SW 1271 (cell line): ENCODE results near the gene TBC1D20.
A peak's percentile ranks its signal among the peaks of the same experiment; 100 is the strongest.

Experiments
- DNase-seq, 2 experiments: peaks; one replicate each; lab custom pipeline; 2025; lab: John Stamatoyannopoulos, UW

TBC1D20 gene

GRCh38 chr20:420166-420620 lies 42.1 kb downstream of the TBC1D20 start:
- no peak for DNase-seq

- no peak for DNase-seq
These were observed 42.7 kb downstream of the TBC1D20 start for GRCh38 chr20:419556-420165.

- DNase-seq, result no peak
These were observed 43.4 kb downstream of the TBC1D20 start for GRCh38 chr20:418858-419365.

GRCh38 chr20:417801-418342 lies 44.5 kb downstream of the TBC1D20 start:
- DNase-seq, result no peak

GRCh38 chr20:416950-417800 lies 45.2 kb downstream of the TBC1D20 start:
- DNase-seq, result no peak

- no peak for DNase-seq
These were observed 46.5 kb downstream of the TBC1D20 start for GRCh38 chr20:415820-416322.

- no peak for DNase-seq
These were observed 48.2 kb downstream of the TBC1D20 start for GRCh38 chr20:414161-414560.

GRCh38 chr20:412081-412480 lies 50.3 kb downstream of the TBC1D20 start:
- DNase-seq, result no peak

GRCh38 chr20:409697-410559 lies 52.4 kb downstream of the TBC1D20 start:
- no peak for DNase-seq

GRCh38 chr20:408843-409696 lies 53.3 kb downstream of the TBC1D20 start:
- DNase-seq, result no peak

- DNase-seq, result peak; percentile 47 to 77
These were observed 54.1 kb downstream of the TBC1D20 start, which contains the start of gene RBCK1 for GRCh38 chr20:407953-408842. Gene RBCK1 (plus strand): TSS chr20:408299. CDS start chr20:408758, 459 bp downstream.

GRCh38 chr20:407133-407952 lies 55.0 kb downstream of the TBC1D20 start:
- peak; percentile 68 to 81 for DNase-seq

GRCh38 chr20:406200-407132 lies 55.9 kb downstream of the TBC1D20 start:
- no peak for DNase-seq

GRCh38 chr20:404088-404487 lies 58.2 kb downstream of the TBC1D20 start:
- DNase-seq, result no peak

GRCh38 chr20:403582-403957 lies 58.8 kb downstream of the TBC1D20 start:
- DNase-seq, result no peak

- DNase-seq, result no peak
These were observed 59.3 kb downstream of the TBC1D20 start for GRCh38 chr20:402898-403581.

GRCh38 chr20:402496-402885 lies 59.8 kb downstream of the TBC1D20 start:
- DNase-seq, result no peak
